GM12878 (cell line): Measurements from ENCODE around the gene MAT2B. TPM values are rescaled to one million over a fixed set of nuclear protein-coding genes. Genes with fewer than 3 reads are reported as not detected.

ENCODE experiments used
- ATAC-seq: fragments of 200-7000 bp; cut with Tn5 transposase; 3 replicates; pipeline ENCODE4 v1.9.1; 2020; ENCODE audit warnings: mild to moderate bottlenecking, moderate library complexity
- BruUV-seq: library from RNA; stranded (reverse); fragments of 400-500 nt; replicated peaks from 2 replicates; lab custom pipeline; 2021; lab: Mats Ljungman, UMichigan
- CTCF ChIA-PET: fragments of 300-600 bp; sonication (Branson Sonifier 250); formaldehyde crosslinking; extraction: SDS; loops from one replicate; lab custom pipeline; 2021; ENCODE audit warnings: inconsistent platforms; lab: Yijun Ruan, JAX
- POLR2A ChIA-PET: fragments of 350-600 bp; formaldehyde crosslinking; extraction: SDS; loops from one replicate; lab custom pipeline; 2021; ENCODE audit warnings: inconsistent platforms; lab: Charles Lee
- RAD21 ChIA-PET: fragments of 300-600 bp; sonication (Branson Sonifier 250); formaldehyde crosslinking; loops from one replicate; lab custom pipeline; 2023; ENCODE audit warnings: antibody characterized with exemption; ENCODE audit not compliant: unreplicated experiment; lab: Charles Lee
- SMC1A ChIA-PET: fragments of 300-600 bp; sonication (Branson Sonifier 250); formaldehyde crosslinking; loops from one replicate; lab custom pipeline; 2023; ENCODE audit not compliant: unreplicated experiment, uncharacterized antibody; lab: Charles Lee
- DNase-seq: peaks from one replicate; pipeline ENCODE4 v3.0.0-alpha.2; 2011; ENCODE audit warnings: low read depth, low spot score
- FAIRE-seq: peaks from 3 replicates; lab custom pipeline; 2011; peaks lifted over from hg19 to GRCh38; lab: Jason Lieb, UNC
- H2AFZ ChIP-seq: 2 replicates; pipeline ENCODE4 v1.6.0; 2011; ENCODE audit warnings: low read depth, low read length, control low read depth; ENCODE audit not compliant: control insufficient read depth
- H3K27ac ChIP-seq: 2 replicates; pipeline ENCODE4 v1.5.1; 2011; ENCODE audit warnings: control low read depth; ENCODE audit not compliant: control insufficient read depth, insufficient read depth
- H3K27me3 ChIP-seq, 2 experiments: replicated peaks in 1 of 2; 2 replicates each; pipeline versions ENCODE4 v1.6.0 to v1.6.1; 2011; ENCODE audit warnings: low read length in 1 of 2; ENCODE audit not compliant: control insufficient read depth in 2 of 2, insufficient read depth in 2 of 2
- H3K36me3 ChIP-seq, 2 experiments: 2 replicates each; pipeline ENCODE4 v1.5.1; 2011; ENCODE audit warnings: low read length in 1 of 2; ENCODE audit not compliant: control insufficient read depth in 2 of 2, insufficient read depth in 2 of 2
- H3K4me1 ChIP-seq: 2 replicates; pipeline ENCODE4 v1.6.1; 2011; ENCODE audit warnings: mild to moderate bottlenecking, low read length, moderate library complexity, mixed read lengths; ENCODE audit not compliant: control insufficient read depth, insufficient read depth
- H3K4me2 ChIP-seq: 2 replicates; pipeline ENCODE4 v1.6.0; 2011; ENCODE audit warnings: control low read depth; ENCODE audit not compliant: control insufficient read depth, insufficient read depth
- H3K4me3 ChIP-seq: fragments of 200-600 bp; sonication (generic); 2 replicates; pipeline ENCODE4 v1.5.1; 2016
- H3K79me2 ChIP-seq: 2 replicates; pipeline ENCODE4 v1.6.0; 2011; ENCODE audit warnings: low read length; ENCODE audit not compliant: control insufficient read depth, insufficient read depth
- H3K9ac ChIP-seq: 2 replicates; pipeline ENCODE4 v1.8.0; 2011; ENCODE audit warnings: low read length, control low read depth, mixed read lengths; ENCODE audit not compliant: control insufficient read depth, insufficient read depth
- H3K9me3 ChIP-seq: replicated peaks from 3 replicates; pipeline ENCODE4 v1.5.1; 2011; ENCODE audit warnings: mild to moderate bottlenecking, low read length; ENCODE audit not compliant: control insufficient read depth, insufficient read depth
- H4K20me1 ChIP-seq: 2 replicates; pipeline ENCODE4 v1.6.0; 2011; ENCODE audit not compliant: control insufficient read depth, insufficient read depth
- BMI1 ChIP-seq: fragments of 450-650 bp; IDR thresholded peaks from 2 replicates; pipeline ENCODE4 v1.6.1; 2016; ENCODE audit warnings: mild to moderate bottlenecking, moderate library complexity, borderline replicate concordance
- EED ChIP-seq: sonication (generic); IDR thresholded peaks from 2 replicates; pipeline ENCODE4 v1.6.1; 2016; ENCODE audit warnings: antibody characterized with exemption, low read depth
- GABPA ChIP-seq: IDR thresholded peaks from 2 replicates; pipeline ENCODE4 v1.6.1; 2014; ENCODE audit warnings: antibody characterized with exemption, low read depth, mild to moderate bottlenecking, inconsistent platforms
- KDM1A ChIP-seq: fragments of 200-600 bp; sonication (generic); IDR thresholded peaks from 2 replicates; pipeline ENCODE4 v1.6.1; 2016; ENCODE audit warnings: borderline replicate concordance
- KLF5 ChIP-seq: fragments of 450-650 bp; IDR thresholded peaks from 2 replicates; pipeline ENCODE4 v1.6.1; 2014; ENCODE audit warnings: mild to moderate bottlenecking; ENCODE audit not compliant: partially characterized antibody
- LARP7 ChIP-seq: fragments of 450-650 bp; IDR thresholded peaks from 2 replicates; pipeline ENCODE4 v1.6.1; 2017; ENCODE audit warnings: mild to moderate bottlenecking
- MYB ChIP-seq: fragments of 150-350 bp; IDR thresholded peaks from 2 replicates; pipeline ENCODE4 v1.6.1; 2014; ENCODE audit warnings: mild to moderate bottlenecking, low read depth, low read length, borderline replicate concordance
- PAX5 ChIP-seq: IDR thresholded peaks from 2 replicates; pipeline ENCODE4 v1.6.1; 2011; ENCODE audit warnings: low read depth, low read length, borderline replicate concordance
- RELA ChIP-seq: fragments of 450-650 bp; IDR thresholded peaks from 2 replicates; pipeline ENCODE4 v1.8.0; 2014; ENCODE audit warnings: borderline replicate concordance; ENCODE audit not compliant: partially characterized antibody
- SIN3A ChIP-seq: IDR thresholded peaks from 2 replicates; pipeline ENCODE4 v1.6.1; 2012; ENCODE audit warnings: low read depth, low read length, improper control_type of control experiment
- SMC3 ChIP-seq: IDR thresholded peaks from 2 replicates; pipeline ENCODE4 v1.6.1; 2011; ENCODE audit warnings: low read length, improper control_type of control experiment, borderline replicate concordance
- TCF7 ChIP-seq: IDR thresholded peaks from 2 replicates; pipeline ENCODE4 v1.6.1; 2014; ENCODE audit warnings: antibody characterized with exemption, borderline replicate concordance
- WRNIP1 ChIP-seq: IDR thresholded peaks from 2 replicates; pipeline ENCODE4 v1.6.1; 2011; ENCODE audit warnings: low read depth, low read length, improper control_type of control experiment, borderline replicate concordance
- ZNF24 ChIP-seq: fragments of 450-650 bp; IDR thresholded peaks from 2 replicates; pipeline ENCODE4 v1.6.1; 2017; ENCODE audit warnings: antibody characterized with exemption, mild to moderate bottlenecking
- ZNF274 ChIP-seq: IDR thresholded peaks from one replicate; pipeline ENCODE4 v1.8.0; 2011; ENCODE audit not compliant: insufficient read length, insufficient read depth
- WGBS: methylation state at CpG from one replicate; pipeline ENCODE4 v1.1.6; 2016; ENCODE audit warnings: low lambda C conversion rate; ENCODE audit not compliant: insufficient replicate concordance, insufficient coverage; ENCODE audit errors: missing lambda C conversion rate; 5-methylcytosine and 5-hydroxymethylcytosine counted together
- in situ Hi-C: fragments of 300-500 bp; cut with MboI; formaldehyde crosslinking; loops from 9 replicates; pipeline ENCODE4 v1.14.3; 2018; ENCODE audit warnings: mixed read lengths
- intact Hi-C: fragments of 100-400 bp; cut with micrococcal nuclease; formaldehyde crosslinking; loops from one replicate; pipeline ENCODE4 v1.14.2; 2022; ENCODE audit not compliant: unreplicated experiment
- polyA plus RNA-seq, 11 experiments: library from polyadenylated mRNA; depleted of rRNA in 4 of 11; unstranded in 6 of 11; stranded (reverse) in 5 of 11; fragments of >200 nt; fragmentation: Nextera tagmentation in 4 of 11; fragmentation: Illumina TruSeq in 1 of 11; extraction: Ambion mirVana in 4 of 11; extraction: Trizol in 1 of 11; gene quantifications; 1 replicate in 1 of 11; 2 replicates in 10 of 11; pipeline versions ENCODE4 v1.2.1 to v1.2.3, GENCODE V29; 2011 to 2016; ENCODE audit warnings: inconsistent platforms in 2 of 11, missing spikeins in 2 of 11, low read depth in 1 of 11
- total RNA-seq, 4 experiments: library from RNA; depleted of rRNA in 3 of 4; stranded (reverse); fragments of >200 nt in 3 of 4; fragmentation: Illumina TruSeq in 1 of 4; extraction: Trizol in 1 of 4; gene quantifications; 2 replicates each; pipeline versions ENCODE4 v1.2.1 to v1.2.3, GENCODE V29; 2013 to 2021
- TF ChIP-seq, protein P1 (sequence below): fragments of 450-650 bp; conservative IDR thresholded peaks from 2 replicates; pipeline ENCODE4 v1.6.1; 2017; ENCODE audit warnings: mild to moderate bottlenecking, moderate library complexity
- TF ChIP-seq, protein P2 (sequence below): IDR thresholded peaks from 2 replicates; pipeline ENCODE4 v1.6.1; 2012; ENCODE audit warnings: improper control_type of control experiment, low read depth, low read length; ENCODE audit not compliant: insufficient replicate concordance

The MAT2B gene
- total and polyA plus RNA-seq, 10 of the 15 experiments (the other 5 are each of a cell fraction or from before 2014, with no cell fraction given): 43.2 to 122 (median 63.7) TPM

DNA sequence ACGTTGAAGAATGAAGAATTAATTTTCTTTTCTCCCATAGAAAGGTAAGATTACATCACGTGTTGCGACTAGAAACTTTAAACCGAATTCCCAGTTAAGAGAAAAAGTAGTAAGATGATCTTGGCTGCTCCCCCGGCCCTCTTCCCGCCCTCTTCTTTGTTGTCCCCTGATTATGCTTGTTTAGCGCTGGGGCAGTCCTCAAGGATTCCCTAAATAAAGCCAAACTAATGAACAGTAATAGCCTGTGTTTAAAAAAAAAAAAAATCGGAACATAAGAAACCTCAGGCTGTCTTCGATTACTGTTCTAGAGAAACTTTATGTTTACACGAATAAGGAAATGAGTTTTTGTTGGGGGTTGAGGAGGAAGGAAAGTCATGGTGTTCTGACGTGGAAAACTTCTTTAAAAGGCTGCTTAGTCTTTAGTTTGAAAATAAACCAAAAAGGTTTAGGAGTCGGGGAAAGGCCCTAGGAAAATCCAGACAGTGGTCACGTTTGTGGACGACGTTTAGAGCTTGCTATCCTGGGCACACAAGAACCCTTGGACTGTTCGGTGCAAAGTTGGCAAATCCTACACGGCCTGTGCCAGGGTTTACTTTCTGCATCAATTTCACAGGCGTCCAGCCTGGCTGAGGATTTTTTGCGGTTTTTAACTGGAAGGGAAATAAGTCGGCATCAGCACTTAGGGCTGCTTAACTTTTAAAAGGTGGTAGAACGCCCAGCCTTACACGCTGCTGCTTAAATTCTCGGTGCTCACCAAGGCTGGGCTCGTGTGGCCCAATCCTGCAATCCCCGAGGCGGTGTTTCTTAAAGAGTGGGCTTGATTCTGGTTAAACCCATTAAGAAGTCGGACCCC, 1.1 kb upstream of the MAT2B start:
- intact Hi-C loops: no loop called here
- Histone ChIP-seq H3K9ac (peak overlapping the region; percentile 93), H4K20me1 (no peaks in the 10 kb centered on the region), H3K36me3 (no peaks in the 10 kb centered on the region), H2AFZ (peak overlapping the region; percentile 89), H3K4me2 (peak overlapping the region; percentile 93), H3K4me1 (peaks cover 3% of the 10 kb centered on the region; the same call in 1 of the 2 replicates), H3K4me3 (peak overlapping the region; percentile 84), H3K79me2 (peaks cover 47% of the 10 kb centered on the region), H3K9me3 (no peaks in the 10 kb centered on the region), H3K27me3 (no peaks in the 10 kb centered on the region), H3K27ac (peak overlapping the region; percentile 43)
- DNase-seq: no peak
- ATAC-seq: peak; percentile 33
- ChIA-PET SMC1A (interaction anchor here (1.2 to 3.7 kb wide), 5 partner anchors 21 to 66 kb away, joined by 3 to 14 read pairs (median 4); partner anchors contain the start of gene HMMR), POLR2A (interaction anchor here (1.0 to 4.6 kb wide), 6 partner anchors 12 to 67 kb away, joined by 3 to 61 read pairs (median 4); partner anchors contain the start of genes CCNG1, HMMR and NUDCD2), RAD21 (interaction anchor here (1.0 to 2.1 kb wide), 3 partner anchors 29 to 44 kb away, joined by 3 to 22 read pairs (median 3); partner anchors contain the start of genes HMMR and NUDCD2), CTCF (interaction anchor here (1.7 to 3.0 kb wide), 2 partner anchors 15 to 30 kb away, joined by 7 to 14 read pairs; no protein-coding TSS in a partner anchor)
- in situ Hi-C loops: no loop called here
- BruUV-seq: no TSS peak
- FAIRE-seq: no peak
- under 1% methylated on average over 27 of the region's 27 CpGs for whole genome bisulfite sequencing
- TF ChIP-seq ZNF274 (no peak), EED (0 out of 2 replicates have a peak, but pooled peaks have one; percentile 23), BMI1 (no peak), LARP7 (0 out of 2 replicates have a peak, but pooled peaks have one; percentile 36), KLF5 (no peak), SMC3 (no peak), WRNIP1 (no peak), ZNF24 (no peak), PAX5 (no peak), RELA (no peak), KDM1A (no peak), MYB (no peak), TCF7 (no peak), SIN3A (no peak), GABPA (0 out of 2 replicates have a peak, but pooled peaks have one; percentile 3)
- TF ChIP-seq, protein P1, sequence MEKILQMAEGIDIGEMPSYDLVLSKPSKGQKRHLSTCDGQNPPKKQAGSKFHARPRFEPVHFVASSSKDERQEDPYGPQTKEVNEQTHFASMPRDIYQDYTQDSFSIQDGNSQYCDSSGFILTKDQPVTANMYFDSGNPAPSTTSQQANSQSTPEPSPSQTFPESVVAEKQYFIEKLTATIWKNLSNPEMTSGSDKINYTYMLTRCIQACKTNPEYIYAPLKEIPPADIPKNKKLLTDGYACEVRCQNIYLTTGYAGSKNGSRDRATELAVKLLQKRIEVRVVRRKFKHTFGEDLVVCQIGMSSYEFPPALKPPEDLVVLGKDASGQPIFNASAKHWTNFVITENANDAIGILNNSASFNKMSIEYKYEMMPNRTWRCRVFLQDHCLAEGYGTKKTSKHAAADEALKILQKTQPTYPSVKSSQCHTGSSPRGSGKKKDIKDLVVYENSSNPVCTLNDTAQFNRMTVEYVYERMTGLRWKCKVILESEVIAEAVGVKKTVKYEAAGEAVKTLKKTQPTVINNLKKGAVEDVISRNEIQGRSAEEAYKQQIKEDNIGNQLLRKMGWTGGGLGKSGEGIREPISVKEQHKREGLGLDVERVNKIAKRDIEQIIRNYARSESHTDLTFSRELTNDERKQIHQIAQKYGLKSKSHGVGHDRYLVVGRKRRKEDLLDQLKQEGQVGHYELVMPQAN: no peak
- TF ChIP-seq, protein P2, sequence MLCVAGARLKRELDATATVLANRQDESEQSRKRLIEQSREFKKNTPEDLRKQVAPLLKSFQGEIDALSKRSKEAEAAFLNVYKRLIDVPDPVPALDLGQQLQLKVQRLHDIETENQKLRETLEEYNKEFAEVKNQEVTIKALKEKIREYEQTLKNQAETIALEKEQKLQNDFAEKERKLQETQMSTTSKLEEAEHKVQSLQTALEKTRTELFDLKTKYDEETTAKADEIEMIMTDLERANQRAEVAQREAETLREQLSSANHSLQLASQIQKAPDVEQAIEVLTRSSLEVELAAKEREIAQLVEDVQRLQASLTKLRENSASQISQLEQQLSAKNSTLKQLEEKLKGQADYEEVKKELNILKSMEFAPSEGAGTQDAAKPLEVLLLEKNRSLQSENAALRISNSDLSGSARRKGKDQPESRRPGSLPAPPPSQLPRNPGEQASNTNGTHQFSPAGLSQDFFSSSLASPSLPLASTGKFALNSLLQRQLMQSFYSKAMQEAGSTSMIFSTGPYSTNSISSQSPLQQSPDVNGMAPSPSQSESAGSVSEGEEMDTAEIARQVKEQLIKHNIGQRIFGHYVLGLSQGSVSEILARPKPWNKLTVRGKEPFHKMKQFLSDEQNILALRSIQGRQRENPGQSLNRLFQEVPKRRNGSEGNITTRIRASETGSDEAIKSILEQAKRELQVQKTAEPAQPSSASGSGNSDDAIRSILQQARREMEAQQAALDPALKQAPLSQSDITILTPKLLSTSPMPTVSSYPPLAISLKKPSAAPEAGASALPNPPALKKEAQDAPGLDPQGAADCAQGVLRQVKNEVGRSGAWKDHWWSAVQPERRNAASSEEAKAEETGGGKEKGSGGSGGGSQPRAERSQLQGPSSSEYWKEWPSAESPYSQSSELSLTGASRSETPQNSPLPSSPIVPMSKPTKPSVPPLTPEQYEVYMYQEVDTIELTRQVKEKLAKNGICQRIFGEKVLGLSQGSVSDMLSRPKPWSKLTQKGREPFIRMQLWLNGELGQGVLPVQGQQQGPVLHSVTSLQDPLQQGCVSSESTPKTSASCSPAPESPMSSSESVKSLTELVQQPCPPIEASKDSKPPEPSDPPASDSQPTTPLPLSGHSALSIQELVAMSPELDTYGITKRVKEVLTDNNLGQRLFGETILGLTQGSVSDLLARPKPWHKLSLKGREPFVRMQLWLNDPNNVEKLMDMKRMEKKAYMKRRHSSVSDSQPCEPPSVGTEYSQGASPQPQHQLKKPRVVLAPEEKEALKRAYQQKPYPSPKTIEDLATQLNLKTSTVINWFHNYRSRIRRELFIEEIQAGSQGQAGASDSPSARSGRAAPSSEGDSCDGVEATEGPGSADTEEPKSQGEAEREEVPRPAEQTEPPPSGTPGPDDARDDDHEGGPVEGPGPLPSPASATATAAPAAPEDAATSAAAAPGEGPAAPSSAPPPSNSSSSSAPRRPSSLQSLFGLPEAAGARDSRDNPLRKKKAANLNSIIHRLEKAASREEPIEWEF: no peak
